ENCODE measurements around the gene LRRC36. TPM values are rescaled to one million over a fixed set of nuclear protein-coding genes. Genes with fewer than 3 reads are reported as not detected.

LRRC36 gene
- total RNA-seq, 4 donors from 2014 or later = 0.30 to 4.6 (median 2.1) TPM; not detected in 1

DNA sequence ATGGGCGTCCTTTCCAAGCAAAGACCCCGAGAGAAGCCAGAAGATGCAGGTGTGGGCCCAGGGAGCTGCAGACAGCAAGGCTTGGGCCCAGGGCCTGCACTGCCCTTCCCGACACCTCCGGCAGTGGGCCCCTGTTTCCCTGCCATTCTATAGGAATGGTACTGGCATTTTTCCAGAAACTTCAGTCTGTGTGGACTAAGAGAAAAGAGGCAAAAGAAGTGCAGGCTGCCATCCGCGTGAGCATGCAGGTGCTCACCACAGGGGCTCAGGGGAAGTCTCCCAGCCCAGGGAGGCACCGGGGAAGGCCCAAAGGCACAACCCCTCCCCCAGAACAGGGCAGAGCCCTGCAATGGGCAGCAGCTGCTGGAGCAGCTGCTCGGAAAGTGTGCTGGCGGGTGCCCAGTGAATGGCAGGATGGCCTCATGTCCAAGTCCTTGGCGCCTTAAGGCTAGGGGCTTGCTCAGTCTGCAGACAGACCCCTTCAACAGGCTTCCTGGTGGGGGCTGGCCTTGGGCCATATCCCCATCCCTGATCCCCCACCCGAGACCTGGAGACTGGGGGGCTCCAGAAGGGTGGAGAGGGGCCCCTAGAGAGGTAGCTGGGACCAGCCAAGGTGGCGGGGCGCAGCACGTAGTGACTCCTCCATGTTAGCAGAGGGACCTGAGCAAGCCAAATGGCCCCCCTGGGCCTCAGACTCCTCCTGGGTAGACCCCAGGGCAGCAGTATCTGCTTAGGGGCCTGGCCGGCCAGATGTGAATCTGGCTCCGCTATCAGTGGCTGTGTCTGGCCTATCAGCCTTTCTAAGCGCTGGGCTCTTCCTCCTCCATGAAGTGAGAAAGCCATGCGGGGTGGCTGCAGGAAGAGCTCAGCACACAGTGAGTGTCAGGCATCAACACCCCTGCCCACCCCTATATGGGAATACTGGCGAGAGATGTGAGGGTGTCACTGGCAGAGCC is 73.4 kb downstream of the LRRC36 start:
- H3K9me3 ChIP-seq = no peaks in the 10 kb centered on the region
- H3K36me3 ChIP-seq = peaks cover 0 to 15% (median 0%) of the 10 kb centered on the region in 3 donors
- H3K4me1 ChIP-seq = peaks cover 0 to 50% (median 30%) of the 10 kb centered on the region in 4 donors
- 67 to 68% methylated on average over 15 to 19 of the region's 19 CpGs for WGBS, 2 donors
- no peak for DNase-seq (ENCODE audit: low spot score in 2 of 2)
- H3K27ac ChIP-seq = peak overlapping the region in 1 of 4 donors; percentile 28
- no peak overlapping the region for H3K4me3 ChIP-seq
- TF ChIP-seq POLR2A (IDR thresholded peaks at IDR 0.05) = no peak
- TF ChIP-seq EP300 (IDR thresholded peaks at IDR 0.05) = no peak
- TF ChIP-seq CTCF (IDR thresholded peaks at IDR 0.05) = peak in 1 of 5 experiments; percentile 33
- no peaks in the 10 kb centered on the region for H3K27me3 ChIP-seq

GRCh38 chr16:67400901-67401300 is 74.3 kb downstream of the LRRC36 start:
- DNase-seq (ENCODE audit: low spot score in 2 of 2) = no peak
- H3K4me3 ChIP-seq = no peak overlapping the region
- no peaks in the 10 kb centered on the region for H3K9me3 ChIP-seq
- peaks cover 0 to 21% (median 0%) of the 10 kb centered on the region in 3 donors for H3K36me3 ChIP-seq
- WGBS, 2 donors = 96 to 97% methylated on average over 14 of the region's 14 CpGs
- no peak overlapping the region for H3K27ac ChIP-seq
- peaks cover 0 to 50% (median 24%) of the 10 kb centered on the region in 4 donors for H3K4me1 ChIP-seq
- H3K27me3 ChIP-seq = no peaks in the 10 kb centered on the region
- no peak for TF ChIP-seq POLR2A (IDR thresholded peaks at IDR 0.05)
- no peak for TF ChIP-seq EP300 (IDR thresholded peaks at IDR 0.05)
- TF ChIP-seq CTCF (IDR thresholded peaks at IDR 0.05) = no peak

GRCh38 chr16:67403976-67404555 is 77.5 kb downstream of the LRRC36 start:
- 83 to 85% methylated on average over 12 of the region's 12 CpGs for WGBS, 2 donors
- Histone ChIP-seq H3K4me3 (no peak overlapping the region), H3K4me1 (peaks cover 0 to 37% (median 10%) of the 10 kb centered on the region in 4 donors), H3K9me3 (no peaks in the 10 kb centered on the region), H3K27me3 (no peaks in the 10 kb centered on the region), H3K36me3 (peaks cover 0 to 21% (median 0%) of the 10 kb centered on the region in 3 donors), H3K27ac (no peak overlapping the region)
- DNase-seq (ENCODE audit: low spot score in 2 of 2) = no peak
- TF ChIP-seq CTCF (IDR thresholded peaks at IDR 0.05) (no peak), POLR2A (IDR thresholded peaks at IDR 0.05) (no peak), EP300 (IDR thresholded peaks at IDR 0.05) (no peak)

GRCh38 chr16:67404740-67405226 is 78.2 kb downstream of the LRRC36 start:
- H3K4me1 ChIP-seq = peaks cover 0 to 30% (median 5%) of the 10 kb centered on the region in 4 donors
- H3K36me3 ChIP-seq = peaks cover 0 to 21% (median 0%) of the 10 kb centered on the region in 3 donors
- H3K27ac ChIP-seq = peak overlapping the region in 1 of 4 donors; percentile 80
- no peak overlapping the region for H3K4me3 ChIP-seq
- H3K27me3 ChIP-seq = no peaks in the 10 kb centered on the region
- no peak for DNase-seq (ENCODE audit: low spot score in 2 of 2)
- H3K9me3 ChIP-seq = no peaks in the 10 kb centered on the region
- 90 to 94% methylated on average over 5 of the region's 5 CpGs for WGBS, 2 donors
- TF ChIP-seq POLR2A (IDR thresholded peaks at IDR 0.05) (no peak), CTCF (IDR thresholded peaks at IDR 0.05) (no peak), EP300 (IDR thresholded peaks at IDR 0.05) (no peak)

Data from tibial nerve (tissue), 4 donors.